ENCODE measurements around the gene MMP25.
"Not testable (repeated sequence)": the region's sequence is repeated elsewhere in the genome, so short reads cannot be mapped to it uniquely, and the experiment has no call there.

Gene MMP25

DNA sequence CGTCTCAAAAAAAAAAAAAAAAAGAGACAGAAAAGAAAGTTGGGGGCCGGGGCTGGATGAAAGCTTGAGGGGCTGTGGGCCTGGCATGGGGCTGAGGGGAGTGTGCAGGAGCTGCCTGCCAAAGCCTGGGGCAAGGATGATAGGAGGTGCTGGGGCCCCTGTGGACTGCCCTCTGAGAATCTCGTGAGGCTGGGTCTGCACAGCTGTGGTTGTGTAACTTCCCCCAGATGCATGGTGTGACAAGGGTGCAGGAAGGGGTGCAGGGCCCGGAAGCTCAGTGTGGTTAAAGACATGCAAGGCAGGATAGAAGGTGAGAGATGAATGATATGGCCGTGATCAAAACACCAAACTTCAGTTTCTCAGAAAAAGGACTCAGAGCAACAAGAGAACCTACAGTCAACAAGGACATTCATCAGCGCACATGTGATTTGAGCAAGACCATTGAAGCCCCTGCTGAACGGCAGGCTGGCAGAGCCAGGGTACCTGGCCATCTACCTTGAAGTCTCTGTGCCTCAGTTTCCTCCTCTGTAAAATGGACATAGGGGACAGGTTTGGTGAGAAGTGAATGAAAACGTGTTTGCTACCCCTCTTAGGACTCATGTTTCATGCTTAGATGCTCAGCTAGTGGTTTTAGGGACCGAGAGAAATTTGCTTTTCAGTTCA, 28.6 kb downstream of the MMP25 start:
- no peak for DNase-seq

DNA sequence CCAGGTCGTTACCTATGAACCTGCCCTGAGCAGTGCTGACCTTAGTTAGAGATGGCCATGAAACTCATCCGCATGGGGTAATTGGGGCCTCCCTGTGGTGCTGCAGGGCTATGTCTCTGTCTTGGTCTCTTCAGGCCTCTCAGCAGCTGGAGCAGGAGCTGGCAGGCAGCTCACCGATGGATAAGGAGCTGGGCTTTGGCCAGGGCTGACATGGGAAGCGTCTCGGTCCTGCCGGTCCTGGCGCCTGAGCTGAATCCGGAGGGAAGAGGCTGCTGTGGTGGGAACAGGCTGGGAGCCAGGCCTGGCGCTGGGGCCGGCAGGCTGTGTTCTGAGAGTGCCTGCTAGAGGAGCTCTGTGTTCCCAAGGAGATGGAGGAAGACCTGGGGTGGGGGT, 29.2 kb downstream of the MMP25 start:
- DNase-seq: no peak

DNA sequence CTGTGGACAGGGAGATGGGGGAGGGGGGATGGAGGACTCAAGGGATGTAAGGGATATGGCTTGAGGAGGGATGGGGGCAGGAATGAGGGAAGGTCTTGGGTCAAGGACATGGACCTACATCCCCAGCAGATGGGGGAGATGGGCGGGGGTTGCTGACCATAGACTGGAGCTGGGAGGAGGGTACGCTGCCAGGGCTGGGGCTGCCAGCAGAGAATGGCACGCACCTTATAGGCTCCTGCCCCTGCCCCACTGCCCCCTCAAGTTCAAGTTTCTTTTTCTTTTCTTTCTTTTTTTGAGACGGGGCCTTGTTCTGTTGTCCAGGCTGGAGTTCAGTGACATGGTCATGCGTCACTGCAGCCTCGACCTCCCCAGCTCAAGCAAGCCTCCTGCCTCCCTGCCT, 29.6 kb downstream of the MMP25 start:
- not testable (repeated sequence) for DNase-seq

DNA sequence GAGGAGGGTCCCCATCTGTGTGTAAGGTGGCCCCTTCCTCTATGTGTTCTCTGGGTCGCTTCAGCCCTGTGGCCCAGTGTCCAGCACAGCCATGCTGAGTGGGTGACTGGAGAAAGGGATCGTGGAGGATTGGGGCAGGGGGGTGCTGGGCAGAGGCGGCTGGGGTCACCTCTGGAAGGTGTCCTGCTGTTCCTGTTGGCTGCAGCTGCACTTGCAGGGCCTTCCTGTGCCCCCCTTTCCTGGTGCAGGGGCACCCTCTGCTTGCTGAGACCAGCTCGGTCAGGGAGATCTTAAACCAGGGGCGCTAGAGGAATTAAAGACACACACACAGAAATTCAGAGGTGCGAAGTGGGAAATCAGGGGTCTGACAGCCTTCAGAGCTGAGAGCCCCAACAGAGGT, 30.2 kb downstream of the MMP25 start:
- DNase-seq: no peak

DNA sequence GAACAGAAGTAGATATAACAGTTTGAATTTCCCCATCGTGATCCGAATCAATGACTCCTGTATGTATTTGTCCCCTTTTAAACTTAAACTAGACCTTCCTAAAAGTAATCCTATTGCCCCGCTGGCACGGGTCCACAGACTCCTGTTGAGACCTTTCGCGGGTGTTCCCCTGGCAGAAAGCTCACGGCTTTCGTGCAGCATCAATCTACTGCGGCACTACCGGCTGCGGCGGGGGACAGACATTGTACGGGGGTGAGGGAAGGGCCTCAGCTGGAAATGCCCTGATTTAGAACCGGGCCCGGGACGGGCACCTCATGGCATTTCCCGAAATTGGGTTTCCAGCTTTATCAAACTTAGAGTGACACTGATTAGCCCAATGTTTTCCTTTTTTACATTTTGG, 33.7 kb downstream of the MMP25 start:
- no peak for DNase-seq

DNA sequence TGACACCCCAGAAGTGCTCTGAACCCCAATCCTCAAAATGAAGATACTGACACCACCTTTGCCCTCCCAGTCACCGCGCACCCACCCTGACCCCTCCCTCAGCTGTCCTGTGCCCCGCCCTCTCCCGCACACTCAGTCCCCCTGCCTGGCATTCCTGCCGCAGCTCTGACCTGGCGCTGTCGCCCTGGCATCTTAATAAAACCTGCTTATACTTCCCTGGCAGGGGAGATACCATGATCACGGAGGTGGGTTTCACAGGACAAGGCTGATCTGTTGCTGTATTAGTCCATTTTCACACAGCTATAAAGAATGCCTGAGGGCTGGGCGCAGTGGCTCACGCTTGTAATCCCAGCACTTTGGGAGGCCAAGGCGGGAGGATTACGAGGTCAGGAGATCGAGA, 35.6 kb downstream of the MMP25 start:
- DNase-seq: not testable (repeated sequence)

DNA sequence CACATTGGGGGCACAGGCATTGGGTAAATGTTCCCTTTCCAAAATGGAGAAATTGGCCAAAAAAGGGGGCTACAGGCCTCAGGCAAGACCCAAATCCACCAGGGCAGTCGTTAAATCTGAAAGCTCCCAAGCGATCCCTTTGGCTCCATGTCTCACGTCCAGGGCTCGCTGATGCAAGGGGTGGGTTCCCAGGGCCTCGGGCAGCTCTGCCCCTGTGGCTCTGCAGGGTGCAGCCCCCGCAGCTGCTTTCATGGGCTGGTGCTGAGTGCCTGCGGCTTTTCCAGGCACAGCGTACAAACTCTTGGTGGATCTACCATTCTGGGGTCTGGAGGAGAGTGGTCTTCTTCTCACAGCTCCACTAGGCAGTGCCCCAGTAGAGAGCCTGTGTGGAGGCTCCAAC, 37.0 kb downstream of the MMP25 start:
- not testable (repeated sequence) for DNase-seq

DNA sequence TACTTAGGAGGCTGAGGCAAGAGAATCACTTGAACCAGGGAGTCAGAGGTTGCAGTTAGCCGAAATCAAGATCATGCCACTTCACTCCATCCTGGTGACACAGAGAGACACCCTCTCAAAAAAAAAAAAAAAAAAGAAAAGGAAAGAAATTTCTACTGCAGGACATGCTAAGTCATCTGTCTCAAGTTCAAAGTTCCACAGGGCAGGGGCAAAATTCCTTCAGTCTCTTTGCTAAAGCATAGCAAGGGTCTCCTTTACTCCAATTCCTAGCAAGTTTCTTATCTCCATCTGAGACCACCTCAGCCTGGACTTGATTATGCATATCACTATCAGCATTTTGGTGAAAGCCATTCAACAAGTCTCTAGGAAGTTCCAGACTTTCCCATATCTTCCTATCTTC, 38.1 kb downstream of the MMP25 start:
- DNase-seq: no peak

DNA sequence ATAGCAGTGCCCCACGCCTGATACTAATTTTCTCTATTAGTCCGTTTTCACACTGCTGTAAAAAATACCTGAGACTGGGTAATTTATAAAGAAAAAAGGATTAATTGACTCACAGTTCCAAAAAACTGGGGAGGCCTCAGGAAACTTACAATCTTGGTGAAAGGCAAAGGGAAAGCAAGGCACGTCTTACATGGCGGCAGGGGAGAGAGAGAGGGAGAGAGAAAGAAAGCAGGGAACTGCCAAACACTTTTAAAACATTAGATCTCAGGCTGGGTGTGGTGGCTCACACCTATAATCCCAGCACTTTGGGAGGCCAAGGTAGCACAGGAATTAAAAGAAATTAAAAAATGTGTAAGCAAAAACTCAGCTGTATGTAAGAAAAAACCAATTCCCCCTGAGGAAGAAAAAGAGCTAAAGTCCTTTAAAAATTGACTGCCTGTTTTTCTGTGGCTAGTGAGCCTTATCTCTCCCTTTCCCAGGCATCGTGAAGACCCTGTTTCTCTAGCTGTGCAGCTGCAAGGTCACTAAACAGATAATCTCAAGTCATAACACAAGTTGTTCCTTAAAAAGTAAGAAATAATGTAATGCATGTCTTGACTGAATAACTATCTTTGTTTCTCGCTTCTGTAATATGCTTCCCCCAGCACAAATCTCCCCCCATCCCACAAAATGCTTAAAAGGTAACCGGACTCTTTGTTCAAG, 38.8 kb downstream of the MMP25 start:
- DNase-seq: no peak

DNA sequence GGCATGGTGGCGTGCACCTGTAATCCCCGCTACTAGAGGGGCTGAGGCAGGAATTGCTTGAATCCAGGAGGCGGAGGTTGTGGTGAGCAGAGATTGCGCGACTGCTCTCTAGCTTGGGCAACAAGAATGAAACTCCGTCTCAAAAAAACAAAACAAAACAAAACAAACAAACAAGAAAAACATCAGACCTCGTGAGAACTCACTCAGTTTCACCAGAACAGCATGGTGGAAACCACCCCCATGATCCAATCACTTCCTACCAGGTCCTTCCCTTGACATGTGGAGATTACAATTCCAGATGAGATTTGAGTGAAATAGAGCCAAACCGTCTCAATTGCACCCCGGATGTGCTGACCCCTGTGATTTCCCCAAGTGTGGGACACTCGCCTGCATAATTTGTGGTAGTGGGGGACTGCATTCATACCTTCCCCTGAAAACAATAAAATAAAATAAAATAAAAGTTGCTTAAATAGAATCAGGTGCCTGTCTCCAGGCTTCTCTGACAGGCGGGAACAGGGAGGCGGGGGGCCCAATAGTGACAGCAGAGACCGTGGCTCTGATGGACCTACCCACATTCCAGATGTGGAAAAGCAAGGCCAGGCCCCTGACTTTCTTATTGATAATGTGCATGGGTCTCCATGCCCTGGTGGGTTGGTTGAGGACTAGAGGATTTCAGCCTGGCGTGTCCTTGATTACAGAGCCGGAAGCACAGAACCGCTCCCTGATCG, 39.7 kb downstream of the MMP25 start:
- DNase-seq: no peak

DNA sequence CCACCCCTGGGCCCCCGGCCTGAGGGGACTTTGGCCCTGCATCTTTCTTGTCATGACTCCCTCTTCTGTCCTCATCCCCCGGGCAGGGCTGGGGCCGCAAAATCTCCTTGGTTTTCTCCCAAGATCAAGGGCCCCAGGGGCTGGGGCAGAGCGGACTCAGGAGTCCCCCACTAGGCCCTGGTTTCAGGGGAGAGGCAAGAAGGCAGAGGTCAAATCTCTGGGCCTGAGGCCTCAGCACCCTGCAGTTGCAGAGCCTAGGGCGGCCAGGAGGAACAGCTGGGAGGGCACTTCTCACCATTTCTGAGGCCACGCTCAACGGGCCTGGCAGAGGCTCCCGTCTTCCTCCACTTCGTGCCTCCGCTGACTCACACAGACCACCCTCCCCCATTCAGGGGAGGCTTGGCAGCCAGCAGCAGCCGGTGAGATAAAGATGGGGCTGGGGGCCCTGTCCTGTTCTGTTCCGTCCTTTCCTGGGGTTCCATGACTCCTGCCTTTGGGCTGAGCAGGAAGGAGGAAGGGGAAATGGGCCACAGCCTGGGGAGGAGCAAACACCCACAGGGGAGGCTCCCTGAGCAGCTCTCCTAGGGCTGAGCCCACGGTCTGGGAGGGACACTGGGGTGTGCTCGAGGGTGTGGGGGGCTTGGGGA, 40.4 kb downstream of the MMP25 start:
- DNase-seq: peak; percentile 45

DNA sequence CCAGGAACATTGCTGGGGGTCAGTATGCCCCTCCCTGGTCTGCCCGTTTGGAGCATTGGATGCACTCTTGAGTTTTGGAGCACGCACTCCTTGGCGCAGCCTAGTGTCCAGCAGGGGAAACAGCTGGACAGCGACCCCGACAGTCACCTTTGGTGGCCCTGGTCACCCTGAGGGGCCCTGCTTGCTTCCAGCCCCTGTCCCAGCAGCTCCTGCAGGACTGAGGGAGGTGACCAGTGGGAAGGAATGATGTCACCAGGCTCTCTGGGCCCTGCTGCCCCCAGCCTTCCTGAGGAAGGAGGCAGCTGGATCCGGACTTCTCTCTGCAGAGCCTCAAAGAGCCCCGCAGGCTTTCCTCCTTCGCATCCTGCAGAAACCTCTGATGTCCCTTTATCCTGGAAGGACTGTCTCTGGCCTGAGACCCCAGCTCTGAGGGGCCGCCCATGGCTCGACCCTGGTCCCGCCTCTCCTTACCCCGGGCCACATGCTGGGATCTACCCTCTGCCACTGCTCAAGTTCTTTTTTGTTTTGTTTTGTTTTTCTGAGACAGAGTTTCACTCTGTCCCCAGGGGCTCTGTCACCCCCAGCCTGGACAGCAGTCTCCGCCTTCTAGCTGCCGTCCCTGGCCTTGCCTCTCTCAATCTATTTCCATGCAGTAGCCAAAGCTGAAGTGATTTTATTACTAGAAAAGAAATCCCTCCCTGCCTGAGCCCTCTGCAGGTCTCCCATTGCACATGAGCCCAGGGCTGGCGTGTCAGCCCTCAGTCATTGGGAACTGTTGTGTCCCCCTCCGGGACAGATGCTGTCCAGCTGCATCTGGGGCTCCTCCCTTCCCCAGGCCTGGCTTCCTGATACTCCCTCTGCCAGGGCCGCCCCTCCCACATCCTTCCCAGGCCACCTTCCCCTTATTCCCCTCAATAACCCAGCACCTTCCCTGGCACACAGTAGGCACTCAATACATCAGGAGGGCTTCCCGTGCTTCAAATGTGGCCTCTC, 41.2 kb downstream of the MMP25 start:
- DNase-seq: peak; percentile 33

DNA sequence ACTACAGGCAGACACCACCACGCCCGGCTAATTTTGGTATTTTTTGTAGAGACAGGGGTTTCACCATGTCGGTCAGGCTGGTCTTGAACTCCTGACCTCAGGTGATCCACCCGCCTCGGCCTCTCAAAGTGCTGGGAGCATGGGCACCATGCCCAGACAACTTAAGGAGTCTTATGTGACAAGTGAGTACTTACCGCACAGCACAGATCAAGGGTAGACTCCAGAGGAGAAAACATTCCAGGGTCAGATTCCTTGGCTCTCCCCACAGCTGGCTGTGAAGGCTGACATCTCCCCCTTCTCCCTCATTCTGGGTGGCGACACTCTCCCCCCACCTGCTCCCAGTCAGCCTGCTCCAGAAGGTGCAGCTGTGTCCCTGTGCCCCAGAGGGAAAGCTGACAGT, 42.1 kb downstream of the MMP25 start:
- DNase-seq: no peak

DNA sequence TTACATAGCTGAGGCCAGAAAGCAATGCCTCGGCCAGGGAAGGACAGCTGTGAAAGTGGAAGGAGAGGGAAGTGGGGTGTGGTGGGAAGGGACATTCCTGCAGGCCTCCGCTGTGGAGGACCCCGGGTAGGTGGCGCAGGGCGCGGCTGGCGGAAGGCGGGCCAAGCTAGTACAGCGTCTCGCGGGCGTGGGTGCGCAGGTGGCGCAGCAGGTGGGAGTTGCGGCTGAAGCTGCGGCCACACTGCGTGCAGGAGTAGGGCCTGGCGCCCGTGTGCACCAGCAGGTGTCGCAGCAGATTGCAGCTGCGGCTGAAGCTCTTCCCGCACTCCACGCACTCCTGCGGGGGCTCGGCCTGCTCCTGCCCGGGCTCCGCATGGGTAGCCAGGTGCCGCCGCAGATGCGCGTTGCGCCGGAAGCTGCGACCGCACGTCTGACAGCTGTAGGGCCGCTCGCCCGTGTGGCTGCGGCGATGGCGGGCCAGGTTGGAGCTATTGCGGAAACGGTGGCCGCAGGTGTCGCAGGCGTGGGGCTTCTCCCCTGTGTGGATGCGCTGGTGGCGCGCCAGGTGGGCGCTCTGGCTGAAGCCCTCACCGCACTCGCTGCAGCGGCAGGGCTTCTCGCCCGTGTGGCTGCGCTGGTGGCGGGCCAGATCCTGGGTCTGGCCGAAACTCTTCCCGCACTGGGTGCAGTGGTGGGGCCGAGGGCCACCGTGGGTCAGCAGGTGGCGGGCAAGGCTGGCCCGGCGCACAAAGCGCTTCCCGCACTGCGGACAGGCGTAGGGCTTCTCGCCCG, 42.8 kb downstream of the MMP25 start:
- DNase-seq: no peak

DNA sequence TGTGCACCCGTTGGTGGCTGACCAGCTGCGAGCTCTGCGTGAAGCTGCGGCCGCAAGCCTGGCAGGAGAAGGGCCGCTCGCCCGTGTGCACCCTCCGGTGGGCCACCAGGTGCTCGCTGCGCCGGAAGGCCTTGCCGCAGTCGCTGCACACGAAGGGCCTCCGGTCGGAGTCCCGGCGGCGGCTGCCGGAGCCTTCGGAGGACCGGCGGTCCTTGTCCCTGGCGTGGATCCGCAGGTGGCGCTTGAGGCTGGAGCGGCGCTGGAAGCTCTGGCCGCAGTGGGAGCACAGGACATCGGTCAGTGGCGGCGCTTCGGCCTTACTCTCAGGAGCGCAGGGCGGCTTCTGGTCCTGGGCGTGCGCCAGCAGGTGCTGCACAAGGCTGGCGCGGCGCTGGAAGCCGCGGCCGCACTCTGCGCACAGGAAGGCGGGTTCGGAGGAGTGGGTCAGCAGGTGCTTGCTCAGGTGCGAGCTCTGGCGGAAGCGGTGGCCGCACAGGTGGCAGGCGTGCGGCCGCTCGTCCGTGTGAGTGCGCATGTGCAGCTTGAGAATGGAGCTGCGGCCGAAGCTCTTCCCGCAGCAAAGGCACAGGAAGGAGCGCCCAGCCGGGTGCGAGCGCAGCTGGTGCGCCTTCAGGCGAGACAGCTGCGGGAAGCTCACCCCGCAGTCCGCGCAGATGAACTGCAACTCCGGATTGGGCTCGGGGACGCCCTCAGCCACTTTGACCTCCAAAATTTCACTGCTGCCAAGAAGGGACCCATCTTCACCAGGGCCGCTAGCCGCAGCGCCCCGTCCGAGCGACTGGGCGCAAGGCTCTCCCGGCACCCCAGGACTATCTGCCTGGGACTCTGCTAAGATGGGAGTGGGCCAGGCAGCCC, 43.6 kb downstream of the MMP25 start:
- DNase-seq: no peak

DNA sequence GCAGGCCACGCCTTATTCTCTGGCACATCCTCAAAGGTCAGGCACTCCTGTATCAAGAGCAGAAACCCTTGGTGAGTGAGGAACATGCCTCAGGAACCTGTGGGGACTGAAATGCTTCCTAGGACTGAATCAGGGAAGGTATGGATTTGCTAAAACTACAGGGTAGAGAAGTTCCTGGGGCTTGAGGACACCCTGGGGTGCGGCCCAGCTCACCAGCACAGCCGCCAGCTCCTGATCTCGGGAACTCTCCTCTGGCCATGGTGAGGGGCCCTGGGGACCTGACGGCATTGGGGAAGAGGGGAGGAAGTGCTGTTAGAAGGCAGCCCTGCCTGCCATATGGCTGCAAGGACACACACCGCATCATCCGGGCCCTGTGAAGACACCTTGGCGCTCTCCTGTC, 45.2 kb downstream of the MMP25 start:
- no peak for DNase-seq

DNA sequence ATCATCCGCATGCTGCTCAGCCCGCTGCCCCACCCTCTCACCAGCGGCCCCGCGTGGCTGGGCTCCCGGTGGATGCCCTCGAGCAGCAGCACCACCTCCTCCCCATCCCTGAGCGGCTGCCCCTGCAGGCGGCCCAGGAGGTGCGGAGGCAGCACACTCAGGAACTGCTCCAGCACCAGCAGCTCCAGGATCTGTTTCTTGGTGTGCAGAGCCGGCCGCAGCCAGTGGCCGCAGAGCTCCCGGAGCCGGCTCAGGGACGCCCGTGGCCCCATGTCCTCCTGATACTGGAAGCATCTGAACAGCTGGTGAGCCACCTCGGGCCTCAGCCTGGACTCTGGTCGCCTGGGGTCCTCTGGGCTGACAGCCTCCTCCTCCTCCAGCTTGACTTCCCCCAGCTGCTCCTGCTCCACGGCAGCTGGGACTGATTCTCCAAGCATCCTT, 46.2 kb downstream of the MMP25 start:
- DNase-seq: no peak

DNA sequence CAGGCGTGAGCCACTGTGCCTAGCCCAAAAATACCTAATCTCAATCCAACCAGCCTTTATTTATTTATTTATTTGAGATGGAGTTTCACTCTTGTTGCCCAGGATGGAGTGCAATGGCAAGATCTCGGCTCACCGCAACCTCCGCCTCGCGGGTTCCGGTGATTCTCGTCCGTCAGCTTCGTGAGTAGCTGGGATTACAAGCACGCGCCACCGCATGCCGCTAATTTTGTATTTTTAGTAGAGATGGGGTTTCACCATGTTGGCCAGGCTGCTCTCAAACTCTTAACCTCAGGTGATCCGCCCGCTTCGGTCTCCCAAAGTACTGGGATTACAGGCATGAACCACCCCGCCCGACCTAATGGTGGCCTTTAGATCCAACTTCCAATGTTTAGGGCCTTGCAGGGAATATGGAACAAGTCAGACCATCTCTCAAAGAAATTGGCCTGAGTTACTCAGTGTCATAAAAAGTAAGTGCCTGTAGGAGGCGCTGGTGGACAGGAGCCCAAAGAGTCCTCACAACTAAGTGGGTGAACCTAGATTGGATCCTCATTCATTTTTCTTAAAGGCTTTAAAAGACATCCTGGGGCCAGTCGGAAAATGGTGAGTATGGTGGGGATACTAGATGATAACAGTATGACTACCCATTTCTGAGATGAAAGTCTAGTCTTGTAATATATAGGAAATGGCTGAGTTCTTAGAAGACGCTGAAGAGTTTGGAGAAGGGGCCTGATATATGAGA, 48.1 kb downstream of the MMP25 start:
- peak; percentile 76 for DNase-seq

DNA sequence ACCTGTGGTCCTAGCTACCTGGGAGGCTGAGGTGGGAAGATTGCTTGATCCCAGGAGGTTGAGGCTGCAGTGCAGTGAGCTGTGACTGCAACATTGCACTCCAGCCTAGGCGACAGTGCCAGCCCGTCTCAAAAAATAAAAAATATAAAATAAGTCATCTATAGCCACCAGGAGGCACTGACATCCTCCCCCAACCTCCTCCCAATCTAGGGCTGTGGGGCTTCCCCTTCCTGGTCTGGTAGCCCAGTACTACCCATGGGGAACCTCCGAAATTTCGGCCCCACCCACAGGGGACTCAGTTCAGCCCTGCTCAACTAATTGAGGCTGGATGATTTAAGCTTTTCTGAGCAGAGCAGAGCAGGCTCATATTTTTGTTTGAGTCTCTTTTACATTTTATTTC, 49.5 kb downstream of the MMP25 start:
- DNase-seq: peak; percentile 87

DNA sequence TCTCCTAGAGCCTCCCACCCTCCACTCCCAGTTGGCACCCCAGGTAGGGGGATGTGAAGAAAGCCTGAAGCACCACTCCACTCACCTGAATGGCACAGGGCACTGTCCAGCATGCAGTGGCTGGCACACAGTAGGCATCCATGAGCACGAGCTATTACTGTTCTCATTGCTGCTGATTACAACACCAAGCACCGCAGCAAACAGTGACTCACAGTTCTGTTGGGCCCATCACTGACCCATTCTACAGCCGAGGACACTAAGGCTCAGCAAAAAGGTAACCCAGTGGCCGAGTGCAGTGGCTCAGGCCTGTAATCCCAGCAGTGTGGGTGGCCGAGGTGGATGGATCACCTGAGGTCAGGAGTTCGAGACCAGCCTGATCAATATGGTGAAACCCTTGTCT, 50.0 kb downstream of the MMP25 start:
- DNase-seq: peak; percentile 24
